ENCODE results near the gene CPA1.

The CPA1 gene

GRCh38 chr7:130426564-130426963 is 46.3 kb downstream of the CPA1 start:
- H3K27me3 ChIP-seq = no peaks in the 10 kb centered on the region
- peaks cover 6% of the 10 kb centered on the region in 2 experiments for H3K4me1 ChIP-seq (ENCODE audit: control insufficient read depth in 1 of 2, insufficient read depth in 1 of 2, low read depth in 1 of 2, low read length in 1 of 2)
- H3K4me3 ChIP-seq (ENCODE audit: low read depth in 1 of 2, low read length in 1 of 2) = no peak overlapping the region
- H3K9me3 ChIP-seq = no peaks in the 10 kb centered on the region
- H3K36me3 ChIP-seq = no peaks in the 10 kb centered on the region
- H3K27ac ChIP-seq = no peak overlapping the region
- TF ChIP-seq CTCF (IDR thresholded peaks at IDR 0.05) = no peak

GRCh38 chr7:130429019-130429418 is 48.7 kb downstream of the CPA1 start:
- Histone ChIP-seq H3K27ac (no peak overlapping the region), H3K27me3 (no peaks in the 10 kb centered on the region), H3K4me3 (ENCODE audit: low read depth in 1 of 2, low read length in 1 of 2) (no peak overlapping the region), H3K4me1 (ENCODE audit: control insufficient read depth in 1 of 2, insufficient read depth in 1 of 2, low read depth in 1 of 2, low read length in 1 of 2) (peaks cover 19 to 30% of the 10 kb centered on the region in 2 experiments), H3K36me3 (no peaks in the 10 kb centered on the region), H3K9me3 (no peaks in the 10 kb centered on the region)
- TF ChIP-seq CTCF (IDR thresholded peaks at IDR 0.05) = no peak

GRCh38 chr7:130430115-130430514 is 49.8 kb downstream of the CPA1 start:
- Histone ChIP-seq H3K27me3 (no peaks in the 10 kb centered on the region), H3K4me3 (ENCODE audit: low read depth in 1 of 2, low read length in 1 of 2) (no peak overlapping the region)
- TF ChIP-seq CTCF (IDR thresholded peaks at IDR 0.05) = no peak

GRCh38 chr7:130430841-130431666 is 50.8 kb downstream of the CPA1 start:
- Histone ChIP-seq H3K4me3 (ENCODE audit: low read depth in 1 of 2, low read length in 1 of 2) (no peak overlapping the region), H3K36me3 (no peaks in the 10 kb centered on the region), H3K27me3 (no peaks in the 10 kb centered on the region), H3K9me3 (no peaks in the 10 kb centered on the region), H3K27ac (no peak overlapping the region), H3K4me1 (ENCODE audit: control insufficient read depth in 1 of 2, insufficient read depth in 1 of 2, low read depth in 1 of 2, low read length in 1 of 2) (peaks cover 19 to 30% of the 10 kb centered on the region in 2 experiments)
- TF ChIP-seq CTCF (IDR thresholded peaks at IDR 0.05) = no peak

More at GRCh38 chr7:130430115-130430514, 49.8 kb downstream of the CPA1 start:
- Histone ChIP-seq H3K9me3 (no peaks in the 10 kb centered on the region), H3K36me3 (no peaks in the 10 kb centered on the region), H3K4me1 (ENCODE audit: control insufficient read depth in 1 of 2, insufficient read depth in 1 of 2, low read depth in 1 of 2, low read length in 1 of 2) (peaks cover 19 to 30% of the 10 kb centered on the region in 2 experiments), H3K27ac (no peak overlapping the region)

- H3K9me3 ChIP-seq = no peaks in the 10 kb centered on the region
- no peaks in the 10 kb centered on the region for H3K36me3 ChIP-seq
- TF ChIP-seq CTCF (IDR thresholded peaks at IDR 0.05) = no peak
- H3K27ac ChIP-seq = no peak overlapping the region
- no peak overlapping the region for H3K4me3 ChIP-seq (ENCODE audit: low read depth in 1 of 2, low read length in 1 of 2)
- no peaks in the 10 kb centered on the region for H3K27me3 ChIP-seq
- peaks cover 19 to 30% of the 10 kb centered on the region in 2 experiments for H3K4me1 ChIP-seq (ENCODE audit: control insufficient read depth in 1 of 2, insufficient read depth in 1 of 2, low read depth in 1 of 2, low read length in 1 of 2)
These were observed 52.6 kb downstream of the CPA1 start for GRCh38 chr7:130432886-130433285.

Data from neutrophil (primary cell).